Type B pancreatic cell (in vitro differentiated cells): ENCODE results near the gene AP4M1. TPM values are rescaled to one million over a fixed set of nuclear protein-coding genes. Genes with fewer than 3 reads are reported as not detected.
A peak's percentile ranks its signal among the peaks of the same experiment; 100 is the strongest.

Experiments used
- DNase-seq: peaks from one replicate; pipeline ENCODE4 v3.0.0; 2021; ENCODE audit warnings: mixed read lengths; ENCODE audit not compliant: unreplicated experiment; ENCODE audit errors: extremely low spot score
- H3K27ac Mint-ChIP-seq: 2 replicates; pipeline ENCODE4 v1.8.0; 2021; ENCODE audit warnings: mild to moderate bottlenecking, mixed read lengths
- H3K27me3 Mint-ChIP-seq: 2 replicates; pipeline ENCODE4 v1.8.0; 2021; ENCODE audit warnings: mixed read lengths
- H3K36me3 Mint-ChIP-seq: 2 replicates; pipeline ENCODE4 v1.8.0; 2021; ENCODE audit warnings: mixed read lengths
- H3K4me1 Mint-ChIP-seq: one replicate; pipeline ENCODE4 v1.8.0; 2021; ENCODE audit warnings: mixed read lengths; ENCODE audit not compliant: unreplicated experiment
- H3K4me3 Mint-ChIP-seq: 2 replicates; pipeline ENCODE4 v1.8.0; 2021; ENCODE audit warnings: mild to moderate bottlenecking, mixed read lengths
- H3K9me3 Mint-ChIP-seq: 2 replicates; pipeline ENCODE4 v1.8.0; 2021; ENCODE audit warnings: mixed read lengths
- CTCF ChIP-seq: fragments of 200-600 bp; sonication (generic); conservative IDR thresholded peaks from 2 replicates; pipeline ENCODE4 v1.5.0; 2021; ENCODE audit warnings: antibody characterized with exemption, mild to moderate bottlenecking
- total RNA-seq: library from RNA; stranded (reverse); gene quantifications from 2 replicates; pipeline ENCODE4 v1.2.1, GENCODE V29; 2021; ENCODE audit warnings: low replicate concordance

The AP4M1 gene
- total RNA-seq, 1 donor from 2014 or later = 28.5 TPM

- H3K9me3 Mint-ChIP-seq = no peaks in the 10 kb centered on the region
- no peaks in the 10 kb centered on the region for H3K4me1 Mint-ChIP-seq
- H3K27me3 Mint-ChIP-seq = no peaks in the 10 kb centered on the region
- H3K27ac Mint-ChIP-seq = no peak overlapping the region
- no peak overlapping the region for H3K4me3 Mint-ChIP-seq
- DNase-seq = no peak
- peak; percentile 26 for TF ChIP-seq CTCF
- H3K36me3 Mint-ChIP-seq = peaks cover 7% of the 10 kb centered on the region
These were observed 8.2 kb downstream of the AP4M1 start for GRCh38 chr7:100109521-100110163.

GRCh38 chr7:100111156-100111555 is 9.7 kb downstream of the AP4M1 start:
- Mint-ChIP-seq H3K9me3 (no peaks in the 10 kb centered on the region), H3K27me3 (no peaks in the 10 kb centered on the region), H3K36me3 (peaks cover 11% of the 10 kb centered on the region), H3K27ac (no peak overlapping the region), H3K4me3 (no peak overlapping the region), H3K4me1 (no peaks in the 10 kb centered on the region)
- no peak for TF ChIP-seq CTCF
- no peak for DNase-seq

- H3K27me3 Mint-ChIP-seq = no peaks in the 10 kb centered on the region
- H3K9me3 Mint-ChIP-seq = no peaks in the 10 kb centered on the region
- peaks cover 12% of the 10 kb centered on the region for H3K36me3 Mint-ChIP-seq
- no peak for TF ChIP-seq CTCF
- DNase-seq = no peak
- H3K4me3 Mint-ChIP-seq = no peak overlapping the region
- H3K4me1 Mint-ChIP-seq = no peaks in the 10 kb centered on the region
- no peak overlapping the region for H3K27ac Mint-ChIP-seq
These were observed 10.5 kb downstream of the AP4M1 start for GRCh38 chr7:100111914-100112313.

GRCh38 chr7:100115026-100115425 is 13.6 kb downstream of the AP4M1 start:
- H3K4me3 Mint-ChIP-seq = no peak overlapping the region
- H3K27me3 Mint-ChIP-seq = no peaks in the 10 kb centered on the region
- DNase-seq = no peak
- peaks cover 15% of the 10 kb centered on the region for H3K36me3 Mint-ChIP-seq
- no peaks in the 10 kb centered on the region for H3K4me1 Mint-ChIP-seq
- H3K9me3 Mint-ChIP-seq = no peaks in the 10 kb centered on the region
- no peak overlapping the region for H3K27ac Mint-ChIP-seq
- no peak for TF ChIP-seq CTCF

GRCh38 chr7:100118388-100119071 is 17.1 kb downstream of the AP4M1 start:
- Mint-ChIP-seq H3K9me3 (no peaks in the 10 kb centered on the region), H3K27ac (peak overlapping the region; percentile 99), H3K36me3 (peaks cover 12% of the 10 kb centered on the region), H3K4me3 (peak overlapping the region; percentile 95), H3K4me1 (peaks cover 7% of the 10 kb centered on the region), H3K27me3 (no peaks in the 10 kb centered on the region)
- DNase-seq = no peak
- no peak for TF ChIP-seq CTCF
